ENCODE results near the gene AGO1.
A peak's percentile ranks its signal among the peaks of the same experiment; 100 is the strongest.

Gene AGO1

GRCh38 chr1:35894656-35895055 is 11.6 kb downstream of the AGO1 start:
- Histone ChIP-seq H3K27me3 (ENCODE audit: low read depth, low read length) (no peaks in the 10 kb centered on the region), H3K4me3 (ENCODE audit: low read length) (no peak overlapping the region), H3K79me2 (ENCODE audit: low read length) (no peaks in the 10 kb centered on the region), H3K9me3 (ENCODE audit: insufficient read depth, low read length) (no peaks in the 10 kb centered on the region), H3K27ac (ENCODE audit: low read length) (peak overlapping the region; percentile 50), H3K9ac (ENCODE audit: low read length) (no peak overlapping the region), H2AFZ (ENCODE audit: low read depth, low read length) (no peak overlapping the region), H3K4me1 (ENCODE audit: low read length) (peaks cover 14% of the 10 kb centered on the region), H3K4me2 (ENCODE audit: low read length) (peak overlapping the region; percentile 32), H4K20me1 (ENCODE audit: insufficient read depth, low read length) (no peaks in the 10 kb centered on the region), H3K36me3 (replicated peaks; ENCODE audit: low read depth, low read length) (peaks cover 8% of the 10 kb centered on the region)
- no peak for TF ChIP-seq CTCF (IDR thresholded peaks at IDR 0.05; ENCODE audit: low read depth, low read length)

GRCh38 chr1:35899941-35900340 is 16.9 kb downstream of the AGO1 start:
- no peaks in the 10 kb centered on the region for H4K20me1 ChIP-seq (ENCODE audit: insufficient read depth, low read length)
- TF ChIP-seq CTCF (IDR thresholded peaks at IDR 0.05; ENCODE audit: low read depth, low read length) (no peak), EZH2phosphoT487 (IDR thresholded peaks at IDR 0.05; ENCODE audit: low read depth) (no peak)
- H3K9me3 ChIP-seq (ENCODE audit: insufficient read depth, low read length) = no peaks in the 10 kb centered on the region
- H3K4me2 ChIP-seq (ENCODE audit: low read length) = no peak overlapping the region
- H3K27ac ChIP-seq (ENCODE audit: low read length) = no peak overlapping the region
- no peak overlapping the region for H2AFZ ChIP-seq (ENCODE audit: low read depth, low read length)
- no peak overlapping the region for H3K4me3 ChIP-seq (ENCODE audit: low read length)
- H3K36me3 ChIP-seq (replicated peaks; ENCODE audit: low read depth, low read length) = peaks cover 8% of the 10 kb centered on the region
- no peak overlapping the region for H3K9ac ChIP-seq (ENCODE audit: low read length)
- peaks cover 1% of the 10 kb centered on the region for H3K4me1 ChIP-seq (ENCODE audit: low read length)
- H3K79me2 ChIP-seq (ENCODE audit: low read length) = no peaks in the 10 kb centered on the region
- no peaks in the 10 kb centered on the region for H3K27me3 ChIP-seq (ENCODE audit: low read depth, low read length)

DNA sequence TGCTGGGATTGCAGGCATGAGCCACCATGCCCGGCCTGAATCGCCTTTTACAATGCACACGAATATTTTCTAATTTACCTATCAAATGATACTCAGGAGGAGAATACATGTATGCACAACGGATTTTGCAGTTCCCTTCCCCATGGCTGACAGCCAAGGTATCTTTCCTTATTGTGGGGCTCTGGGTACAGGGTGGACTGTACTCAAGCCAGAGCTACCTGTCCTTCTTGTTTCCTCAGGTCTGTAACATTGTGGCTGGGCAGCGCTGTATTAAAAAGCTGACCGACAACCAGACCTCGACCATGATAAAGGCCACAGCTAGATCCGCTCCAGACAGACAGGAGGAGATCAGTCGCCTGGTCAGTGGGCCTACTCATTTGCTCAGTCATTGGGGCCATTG is 18.2 kb downstream of the AGO1 start:
- no peaks in the 10 kb centered on the region for H3K79me2 ChIP-seq (ENCODE audit: low read length)
- no peaks in the 10 kb centered on the region for H3K27me3 ChIP-seq (ENCODE audit: low read depth, low read length)
- H3K27ac ChIP-seq (ENCODE audit: low read length) = no peak overlapping the region
- no peak for TF ChIP-seq CTCF (IDR thresholded peaks at IDR 0.05; ENCODE audit: low read depth, low read length)
- no peak for TF ChIP-seq EZH2phosphoT487 (IDR thresholded peaks at IDR 0.05; ENCODE audit: low read depth)
- no peak overlapping the region for H3K4me2 ChIP-seq (ENCODE audit: low read length)
- no peak overlapping the region for H2AFZ ChIP-seq (ENCODE audit: low read depth, low read length)
- no peaks in the 10 kb centered on the region for H4K20me1 ChIP-seq (ENCODE audit: insufficient read depth, low read length)
- H3K4me3 ChIP-seq (ENCODE audit: low read length) = no peak overlapping the region
- no peak overlapping the region for H3K9ac ChIP-seq (ENCODE audit: low read length)
- H3K4me1 ChIP-seq (ENCODE audit: low read length) = no peaks in the 10 kb centered on the region
- no peaks in the 10 kb centered on the region for H3K9me3 ChIP-seq (ENCODE audit: insufficient read depth, low read length)
- H3K36me3 ChIP-seq (replicated peaks; ENCODE audit: low read depth, low read length) = no peaks in the 10 kb centered on the region

DNA sequence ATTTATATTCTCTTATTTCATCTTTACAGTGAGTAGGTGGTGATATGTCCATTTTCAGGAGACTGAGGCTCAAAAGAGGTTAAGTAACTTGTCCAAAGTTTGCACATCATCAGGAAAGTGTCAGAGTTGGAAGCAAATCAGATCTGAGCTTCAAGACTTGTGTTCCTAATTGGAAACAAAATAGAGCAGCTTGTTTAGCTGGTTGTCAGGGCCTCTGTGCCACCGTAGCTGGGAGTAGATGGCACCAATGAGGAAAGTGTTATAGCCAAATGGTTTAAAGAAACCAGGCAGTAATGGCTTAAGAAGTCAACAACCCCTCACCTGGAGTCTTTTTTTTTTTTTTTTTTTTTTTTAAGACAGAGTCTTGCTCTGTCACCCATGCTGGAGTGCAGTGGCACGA is 19.7 kb downstream of the AGO1 start:
- TF ChIP-seq CTCF (IDR thresholded peaks at IDR 0.05; ENCODE audit: low read depth, low read length) = no peak
- TF ChIP-seq EZH2phosphoT487 (IDR thresholded peaks at IDR 0.05; ENCODE audit: low read depth) = no peak
- Histone ChIP-seq H3K4me3 (ENCODE audit: low read length) (no peak overlapping the region), H3K4me1 (ENCODE audit: low read length) (no peaks in the 10 kb centered on the region), H3K9me3 (ENCODE audit: insufficient read depth, low read length) (no peaks in the 10 kb centered on the region), H3K79me2 (ENCODE audit: low read length) (no peaks in the 10 kb centered on the region), H3K4me2 (ENCODE audit: low read length) (no peak overlapping the region), H3K27me3 (ENCODE audit: low read depth, low read length) (no peaks in the 10 kb centered on the region), H2AFZ (ENCODE audit: low read depth, low read length) (no peak overlapping the region), H3K9ac (ENCODE audit: low read length) (no peak overlapping the region), H4K20me1 (ENCODE audit: insufficient read depth, low read length) (no peaks in the 10 kb centered on the region), H3K27ac (ENCODE audit: low read length) (no peak overlapping the region), H3K36me3 (replicated peaks; ENCODE audit: low read depth, low read length) (no peaks in the 10 kb centered on the region)

All from OCI-LY3 (cell line).